ENCODE measurements around the gene NTRK3.

- no peak for TF ChIP-seq CTCF (IDR thresholded peaks at IDR 0.05)
- TF ChIP-seq POLR2A (IDR thresholded peaks at IDR 0.05): no peak
These were observed 232.6 kb downstream of the NTRK3 start for GRCh38 chr15:88023914-88024313.

All from testis (tissue), 2 donors.